Left ventricle myocardium inferior (tissue), 1 donor: Measurements from ENCODE around the gene CMC1. TPM values are rescaled to one million over a fixed set of nuclear protein-coding genes. Genes with fewer than 3 reads are reported as not detected.

Source experiments
- DNase-seq: peaks from one replicate; pipeline ENCODE4 v3.0.0-alpha.2; 2020
- H3K27ac ChIP-seq: fragments of 200-600 bp; replicated peaks from 2 replicates; pipeline ENCODE4 v1.8.0; 2021
- H3K27me3 ChIP-seq: fragments of 200-600 bp; 2 replicates; pipeline ENCODE4 v1.8.0; 2021; ENCODE audit warnings: low read depth
- H3K36me3 ChIP-seq: fragments of 200-600 bp; 2 replicates; pipeline ENCODE4 v1.8.0; 2021
- H3K4me1 ChIP-seq: fragments of 200-600 bp; 2 replicates; pipeline ENCODE4 v1.8.0; 2021
- H3K4me3 ChIP-seq: fragments of 200-600 bp; 2 replicates; pipeline ENCODE4 v1.8.0; 2021; ENCODE audit warnings: mild to moderate bottlenecking, moderate library complexity
- H3K9me3 ChIP-seq: fragments of 200-600 bp; replicated peaks from 2 replicates; pipeline ENCODE4 v1.8.0; 2021
- intact Hi-C: fragments of 100-400 bp; cut with micrococcal nuclease; formaldehyde crosslinking; loops from one replicate; pipeline ENCODE4 v1.11.0; 2022
- total RNA-seq: library from RNA; stranded (reverse); fragmentation: NEBNext Ultra II Directional; extraction: Animal tissue kit (Norgen Biotek cat#: 25700); gene quantifications from one replicate; pipeline ENCODE4 v1.2.1, GENCODE V29; 2021
- TF ChIP-seq, protein P1 (sequence below): fragments of 200-600 bp; IDR thresholded peaks from 2 replicates; pipeline ENCODE4 v1.8.0; 2021; ENCODE audit warnings: antibody characterized with exemption, mild to moderate bottlenecking, borderline replicate concordance
- donor health status: DM: no; HTN: yes; CAD: no; lungs with severe emphysema.

Gene CMC1
- total RNA-seq, 1 donor from 2014 or later: 41.0 TPM

DNA sequence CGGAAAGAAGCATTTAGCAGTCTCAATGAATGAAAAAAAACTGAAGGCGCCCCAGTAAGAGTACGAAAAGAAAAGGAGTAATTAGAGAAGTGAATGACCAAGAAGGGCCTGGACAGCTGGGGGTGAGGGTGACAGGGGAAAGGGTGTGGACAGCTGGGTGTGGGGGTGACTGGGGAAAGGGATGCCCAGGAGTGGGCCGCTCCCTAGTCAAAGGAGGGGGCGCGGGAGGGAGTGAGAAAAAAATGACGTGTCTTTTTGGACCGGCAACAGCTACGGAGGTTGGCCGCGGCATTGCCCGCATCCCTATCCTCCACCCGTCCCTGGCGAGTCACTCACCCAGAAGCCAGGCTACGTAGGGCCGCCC lies 106.8 kb downstream of the CMC1 start:
- H3K27me3 ChIP-seq: no peaks in the 10 kb centered on the region
- TF ChIP-seq, protein P1, sequence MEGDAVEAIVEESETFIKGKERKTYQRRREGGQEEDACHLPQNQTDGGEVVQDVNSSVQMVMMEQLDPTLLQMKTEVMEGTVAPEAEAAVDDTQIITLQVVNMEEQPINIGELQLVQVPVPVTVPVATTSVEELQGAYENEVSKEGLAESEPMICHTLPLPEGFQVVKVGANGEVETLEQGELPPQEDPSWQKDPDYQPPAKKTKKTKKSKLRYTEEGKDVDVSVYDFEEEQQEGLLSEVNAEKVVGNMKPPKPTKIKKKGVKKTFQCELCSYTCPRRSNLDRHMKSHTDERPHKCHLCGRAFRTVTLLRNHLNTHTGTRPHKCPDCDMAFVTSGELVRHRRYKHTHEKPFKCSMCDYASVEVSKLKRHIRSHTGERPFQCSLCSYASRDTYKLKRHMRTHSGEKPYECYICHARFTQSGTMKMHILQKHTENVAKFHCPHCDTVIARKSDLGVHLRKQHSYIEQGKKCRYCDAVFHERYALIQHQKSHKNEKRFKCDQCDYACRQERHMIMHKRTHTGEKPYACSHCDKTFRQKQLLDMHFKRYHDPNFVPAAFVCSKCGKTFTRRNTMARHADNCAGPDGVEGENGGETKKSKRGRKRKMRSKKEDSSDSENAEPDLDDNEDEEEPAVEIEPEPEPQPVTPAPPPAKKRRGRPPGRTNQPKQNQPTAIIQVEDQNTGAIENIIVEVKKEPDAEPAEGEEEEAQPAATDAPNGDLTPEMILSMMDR: no peak
- H3K4me3 ChIP-seq: peak overlapping the region; percentile 83
- peaks cover 22% of the 10 kb centered on the region for H3K9me3 ChIP-seq
- H3K36me3 ChIP-seq: peaks cover 12% of the 10 kb centered on the region
- intact Hi-C loops: no loop called here
- H3K4me1 ChIP-seq: peaks cover 83% of the 10 kb centered on the region
- DNase-seq: no peak
- H3K27ac ChIP-seq: peak overlapping the region; percentile 99

DNA sequence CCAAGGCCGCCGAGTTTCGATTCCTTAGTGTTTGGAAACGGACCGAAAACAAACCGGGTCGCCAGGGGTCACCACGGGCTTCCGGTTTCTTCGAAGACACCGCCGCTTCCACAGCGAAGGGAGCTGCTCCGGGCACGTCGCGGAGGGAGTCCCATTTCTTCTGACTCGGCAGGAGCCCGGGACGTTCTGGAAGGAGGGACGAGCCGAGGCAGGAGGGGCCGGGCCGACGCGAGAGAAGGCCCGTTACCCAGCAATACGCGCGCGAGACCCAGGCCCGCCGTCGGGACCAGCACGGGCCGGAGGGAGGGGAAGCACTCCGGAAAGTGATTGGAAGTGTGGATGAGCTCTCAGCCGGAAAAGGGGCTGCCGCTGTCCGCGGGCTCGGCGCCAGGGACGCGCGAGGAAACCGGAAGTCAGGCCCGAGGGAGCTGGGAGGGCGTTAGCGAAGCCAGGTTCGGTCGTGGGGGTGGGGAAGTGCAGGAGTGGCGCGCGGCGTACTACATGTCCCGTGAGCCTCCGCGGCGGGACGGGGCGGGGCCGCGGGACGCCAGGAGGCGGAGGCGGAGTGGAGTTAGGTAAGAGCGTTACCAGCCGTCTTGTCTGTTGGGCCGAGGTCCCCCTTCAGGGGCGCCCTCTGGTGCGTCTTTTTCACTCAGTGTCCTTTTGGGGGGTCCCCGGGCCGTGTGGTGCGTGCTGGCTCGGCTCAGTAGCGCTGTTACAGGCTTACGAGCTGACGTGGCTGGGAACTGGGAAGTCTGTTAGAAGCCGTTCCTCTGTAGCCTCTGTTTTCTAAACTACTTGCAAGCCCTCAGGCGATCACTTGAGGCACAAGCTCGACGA lies 107.4 kb downstream of the CMC1 start, which contains the start of the genes AZI2 and ZCWPW2:
TSS of gene AZI2 (minus strand) at position 196 of the 840 bp plus-strand sequence. CDS start 8,207 bp downstream, outside the sequence.
TSS of gene ZCWPW2 (plus strand) at position 93 of the 840 bp plus-strand sequence. CDS start 64,348 bp downstream, outside the sequence.
- DNase-seq: peak; percentile 97
- Histone ChIP-seq H3K36me3 (peaks cover 18% of the 10 kb centered on the region), H3K27ac (peak within 1 kb of the TSS; percentile 99), H3K27me3 (no peaks in the 10 kb centered on the region), H3K4me1 (peaks cover 77% of the 10 kb centered on the region), H3K9me3 (peaks cover 28% of the 10 kb centered on the region), H3K4me3 (peak within 1 kb of the TSS; percentile 83)
- intact Hi-C loops: no loop called here
- TF ChIP-seq, protein P1: peak; percentile 14

DNA sequence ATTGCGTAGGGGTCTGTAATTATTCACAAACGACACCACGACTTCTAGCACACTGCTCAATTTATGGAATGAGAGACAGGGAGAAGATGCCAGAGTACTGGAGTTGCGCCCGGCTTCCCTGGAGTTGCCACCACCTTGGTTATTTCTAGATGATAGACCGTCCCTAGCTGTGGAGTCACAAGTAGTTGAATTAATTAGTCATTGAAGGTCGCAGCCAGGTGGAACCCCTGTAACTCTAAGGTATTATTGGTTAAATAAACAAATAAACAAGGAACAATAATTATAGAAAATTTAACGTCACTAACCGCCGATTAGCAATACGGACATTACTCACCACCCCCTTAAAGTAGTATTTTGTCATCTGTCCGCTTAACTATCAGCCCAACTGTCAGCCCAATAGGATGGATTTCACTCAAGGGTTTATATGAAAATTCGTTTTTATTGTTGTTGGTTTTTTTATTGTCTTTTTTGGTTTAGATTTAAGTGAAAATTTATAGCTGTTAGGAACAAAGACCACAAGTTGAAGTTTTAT lies 108.1 kb downstream of the CMC1 start:
- Histone ChIP-seq H3K9me3 (peaks cover 31% of the 10 kb centered on the region), H3K4me3 (peak overlapping the region; percentile 83), H3K27me3 (no peaks in the 10 kb centered on the region), H3K27ac (peak overlapping the region; percentile 99), H3K4me1 (peaks cover 70% of the 10 kb centered on the region), H3K36me3 (peaks cover 20% of the 10 kb centered on the region)
- TF ChIP-seq, protein P1: peak; percentile 4
- intact Hi-C loops: no loop called here
- DNase-seq: no peak

Other genes starting within 250 kb of the CMC1 start
- 2.2 TPM for gene ZCWPW2, start 107.1 kb downstream of the CMC1 start, total RNA-seq
- gene AZI2, start 107.2 kb downstream of the CMC1 start, total RNA-seq: 37.5 TPM